Measurements from ENCODE around the gene OPHN1. TPM values are rescaled to one million over a fixed set of nuclear protein-coding genes. Genes with fewer than 3 reads are reported as not detected.

Gene OPHN1
- total and polyA plus RNA-seq, 2 experiments from 2014 or later = 4.5 to 5.6 TPM

DNA sequence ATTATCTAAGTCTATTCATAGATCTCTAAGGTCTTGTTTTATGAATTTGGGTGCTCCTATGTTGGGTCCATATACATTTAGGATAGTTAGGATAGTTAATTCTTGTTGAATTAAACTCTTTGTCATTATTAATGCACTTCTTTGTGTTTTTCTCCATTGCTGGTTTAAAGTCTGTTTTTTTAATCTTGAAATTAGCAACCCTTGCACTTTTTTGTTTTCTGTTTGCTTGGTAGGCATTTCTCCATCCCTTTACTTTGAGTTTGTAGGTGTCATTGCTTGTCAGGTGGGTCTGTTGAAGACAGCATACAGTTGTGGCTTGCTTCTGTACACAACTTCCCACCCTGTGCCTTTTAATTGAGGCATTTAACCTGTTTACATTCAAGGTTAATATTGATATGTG, 434.8 kb downstream of the OPHN1 start:
- no peak overlapping the region for H3K4me3 ChIP-seq
- H3K27me3 ChIP-seq = no peaks in the 10 kb centered on the region
- no peaks in the 10 kb centered on the region for H4K20me1 ChIP-seq (ENCODE audit: insufficient read depth, poor library complexity, severe bottlenecking)
- H3K27ac ChIP-seq = no peak overlapping the region
- no peak for DNase-seq (ENCODE audit: low spot score)
- no peaks in the 10 kb centered on the region for H3K9me2 ChIP-seq (replicated peaks; ENCODE audit: insufficient read depth)
- no peaks in the 10 kb centered on the region for H3K4me1 ChIP-seq (ENCODE audit: insufficient read depth)
- H2AFZ ChIP-seq = no peak overlapping the region
- TF ChIP-seq EZH2 (IDR thresholded peaks at IDR 0.05; ENCODE audit: borderline replicate concordance) (no peak), EZH2phosphoT487 (IDR thresholded peaks at IDR 0.05; ENCODE audit: low read depth, severe bottlenecking, unreplicated experiment) (no peak)
- TF ChIP-seq, protein P1, sequence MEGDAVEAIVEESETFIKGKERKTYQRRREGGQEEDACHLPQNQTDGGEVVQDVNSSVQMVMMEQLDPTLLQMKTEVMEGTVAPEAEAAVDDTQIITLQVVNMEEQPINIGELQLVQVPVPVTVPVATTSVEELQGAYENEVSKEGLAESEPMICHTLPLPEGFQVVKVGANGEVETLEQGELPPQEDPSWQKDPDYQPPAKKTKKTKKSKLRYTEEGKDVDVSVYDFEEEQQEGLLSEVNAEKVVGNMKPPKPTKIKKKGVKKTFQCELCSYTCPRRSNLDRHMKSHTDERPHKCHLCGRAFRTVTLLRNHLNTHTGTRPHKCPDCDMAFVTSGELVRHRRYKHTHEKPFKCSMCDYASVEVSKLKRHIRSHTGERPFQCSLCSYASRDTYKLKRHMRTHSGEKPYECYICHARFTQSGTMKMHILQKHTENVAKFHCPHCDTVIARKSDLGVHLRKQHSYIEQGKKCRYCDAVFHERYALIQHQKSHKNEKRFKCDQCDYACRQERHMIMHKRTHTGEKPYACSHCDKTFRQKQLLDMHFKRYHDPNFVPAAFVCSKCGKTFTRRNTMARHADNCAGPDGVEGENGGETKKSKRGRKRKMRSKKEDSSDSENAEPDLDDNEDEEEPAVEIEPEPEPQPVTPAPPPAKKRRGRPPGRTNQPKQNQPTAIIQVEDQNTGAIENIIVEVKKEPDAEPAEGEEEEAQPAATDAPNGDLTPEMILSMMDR (IDR thresholded peaks at IDR 0.05; ENCODE audit: poor library complexity) = no peak
- H3K4me2 ChIP-seq = no peak overlapping the region
- H3K36me3 ChIP-seq (replicated peaks; ENCODE audit: insufficient read depth, low read depth) = no peaks in the 10 kb centered on the region
- no peaks in the 10 kb centered on the region for H3K9me3 ChIP-seq (ENCODE audit: low read depth)
- H3K79me2 ChIP-seq = no peaks in the 10 kb centered on the region

Small RNAs within 50 kb of the gene (small RNA-seq; reads per million reads assigned to genes)
- not detected for gene RF00019
- gene RNU6-1225P = not detected

Other genes with a start within 250 kb of the OPHN1 start
- 40.2 and 45.5 TPM in 2 replicates for gene YIPF6, start 65.6 kb upstream of the OPHN1 start, total RNA-seq
- gene YIPF6, start 65.6 kb upstream of the OPHN1 start, polyA plus RNA-seq = 45.5 and 51.3 TPM in 2 replicates
- 3.2 and 3.3 TPM in 2 replicates for gene STARD8, start 214.2 kb upstream of the OPHN1 start, total RNA-seq
- gene STARD8, start 214.2 kb upstream of the OPHN1 start, polyA plus RNA-seq = 1.1 and 2.8 TPM in 2 replicates

Data from hepatocyte (in vitro differentiated cells).